K562 (cell line): ENCODE results near the gene C15orf61. TPM values are rescaled to one million over a fixed set of nuclear protein-coding genes. Genes with fewer than 3 reads are reported as not detected.

ENCODE experiments used
- EP300 ChIP-seq: IDR thresholded peaks from 2 replicates; pipeline ENCODE4 v1.6.1; 2012; ENCODE audit warnings: low read length, improper control_type of control experiment
- FOSL1 ChIP-seq: fragments of 200-800 bp; sonication (Bioruptor generic); conservative IDR thresholded peaks from 2 replicates; pipeline ENCODE4 v1.6.1; 2016; ENCODE audit warnings: missing genetic modification characterization, missing compliant biosample characterization
- FOXK2 ChIP-seq, 2 experiments: fragments of 450-650 bp; IDR thresholded peaks in 1 of 2; conservative IDR thresholded peaks in 1 of 2; 2 replicates each; pipeline ENCODE4 v1.6.1; 2016; ENCODE audit warnings: low read depth in 2 of 2, mild to moderate bottlenecking in 1 of 2
- HDAC2 ChIP-seq: fragments of 450-650 bp; IDR thresholded peaks from 2 replicates; pipeline ENCODE4 v1.6.1; 2016; ENCODE audit warnings: mild to moderate bottlenecking
- HOXB6 ChIP-seq: fragments of 250-450 bp; sonication (Bioruptor Pico); IDR thresholded peaks from 2 replicates; pipeline ENCODE4 v1.5.1; 2022; ENCODE audit warnings: mild to moderate bottlenecking, borderline replicate concordance
- MCM2 ChIP-seq: fragments of 450-650 bp; IDR thresholded peaks from 2 replicates; pipeline ENCODE4 v1.6.1; 2017; ENCODE audit warnings: low read depth, mild to moderate bottlenecking
- MECOM ChIP-seq: fragments of 250-450 bp; sonication (Bioruptor Pico); IDR thresholded peaks from 2 replicates; pipeline ENCODE4 v1.8.0; 2022; ENCODE audit warnings: inconsistent platforms
- MTA2 ChIP-seq: fragments of 450-650 bp; IDR thresholded peaks from 2 replicates; pipeline ENCODE4 v1.6.1; 2016; ENCODE audit warnings: low read depth
- NCOR1 ChIP-seq: fragments of 450-650 bp; IDR thresholded peaks from 2 replicates; pipeline ENCODE4 v1.6.1; 2016; ENCODE audit warnings: mild to moderate bottlenecking, moderate library complexity
- NEUROD1 ChIP-seq: fragments of 150-350 bp; IDR thresholded peaks from 2 replicates; pipeline ENCODE4 v1.6.1; 2014; ENCODE audit warnings: borderline replicate concordance, low read length, low read depth; ENCODE audit not compliant: partially characterized antibody
- NFATC3 ChIP-seq: fragments of 450-650 bp; IDR thresholded peaks from 2 replicates; pipeline ENCODE4 v1.6.1; 2017; ENCODE audit warnings: mild to moderate bottlenecking
- NONO ChIP-seq, 2 experiments: fragments of 200-400 bp in 1 of 2; fragments of 450-650 bp in 1 of 2; formaldehyde crosslinking in 1 of 2; IDR thresholded peaks; 2 replicates each; pipeline ENCODE4 v1.6.1; 2017; ENCODE audit warnings: low read depth in 2 of 2, mild to moderate bottlenecking in 2 of 2, moderate library complexity in 2 of 2, low read length in 1 of 2
- PHB2 ChIP-seq: fragments of 450-650 bp; IDR thresholded peaks from 2 replicates; pipeline ENCODE4 v1.6.1; 2017; ENCODE audit warnings: low read depth
- PHF20 ChIP-seq: fragments of 450-650 bp; IDR thresholded peaks from 2 replicates; pipeline ENCODE4 v1.6.1; 2018; ENCODE audit not compliant: partially characterized antibody
- PHF8 ChIP-seq: fragments of 200-600 bp; sonication (generic); IDR thresholded peaks from 2 replicates; pipeline ENCODE4 v1.6.1; 2012; ENCODE audit warnings: mixed run types, mild to moderate bottlenecking, inconsistent platforms, low read length, moderate library complexity, borderline replicate concordance
- PML ChIP-seq: IDR thresholded peaks from 2 replicates; pipeline ENCODE4 v1.6.1; 2012; ENCODE audit warnings: low read length, inconsistent platforms
- POLR2H ChIP-seq: IDR thresholded peaks from 2 replicates; pipeline ENCODE4 v1.6.1; 2016; ENCODE audit warnings: missing genetic modification characterization, low read depth, mild to moderate bottlenecking, control low read depth, missing compliant biosample characterization, moderate library complexity
- PTBP1 ChIP-seq: fragments of 200-400 bp; formaldehyde crosslinking; IDR thresholded peaks from 2 replicates; pipeline ENCODE4 v1.6.1; 2017; ENCODE audit warnings: low read depth, low read length
- PTRF ChIP-seq: fragments of 450-650 bp; IDR thresholded peaks from 2 replicates; pipeline ENCODE4 v1.6.1; 2016; ENCODE audit warnings: mild to moderate bottlenecking, missing genetic modification characterization, missing compliant biosample characterization
- RBFOX2 ChIP-seq: fragments of 200-400 bp; formaldehyde crosslinking; IDR thresholded peaks from 2 replicates; pipeline ENCODE4 v1.6.1; 2017; ENCODE audit warnings: low read depth, mild to moderate bottlenecking, low read length, moderate library complexity
- SMC3 ChIP-seq: conservative IDR thresholded peaks from 2 replicates; pipeline ENCODE4 v1.6.1; 2011; ENCODE audit warnings: low read depth, low read length, improper control_type of control experiment; ENCODE audit not compliant: insufficient read depth
- SNRNP70 ChIP-seq: fragments of 200-400 bp; formaldehyde crosslinking; optimal IDR thresholded peaks from 2 replicates; pipeline ENCODE3; 2017; ENCODE audit warnings: low read depth, low read length
- STAG1 ChIP-seq: sonication (generic); formaldehyde crosslinking; IDR thresholded peaks from 2 replicates; pipeline ENCODE4 v1.5.0; 2020; ENCODE audit warnings: missing genetic modification reagents, borderline replicate concordance
- ZKSCAN1 ChIP-seq: fragments of 150-350 bp; IDR thresholded peaks from 2 replicates; pipeline ENCODE4 v1.6.1; 2016; ENCODE audit warnings: low read depth, low read length
- ZNF24 ChIP-seq: fragments of 450-650 bp; IDR thresholded peaks from 2 replicates; pipeline ENCODE4 v1.6.1; 2016
- ZNF766 ChIP-seq: fragments of 200-800 bp; sonication (Bioruptor generic); conservative IDR thresholded peaks from 2 replicates; pipeline ENCODE4 v1.6.1; 2016; ENCODE audit warnings: missing genetic modification characterization, missing compliant biosample characterization
- polyA plus RNA-seq, 8 experiments: library from polyadenylated mRNA; depleted of rRNA in 4 of 8; stranded (reverse) in 5 of 8; unstranded in 3 of 8; fragments of >200 nt; fragmentation: Nextera tagmentation in 2 of 8; fragmentation: Illumina TruSeq in 1 of 8; extraction: Ambion mirVana in 2 of 8; extraction: Trizol in 1 of 8; gene quantifications; 2 replicates each; pipeline versions ENCODE4 v1.2.1 to v1.2.3, GENCODE V29; 2011 to 2014; ENCODE audit warnings: inconsistent platforms in 1 of 8, missing spikeins in 1 of 8
- total RNA-seq, 7 experiments: library from RNA; depleted of rRNA in 6 of 7; stranded (reverse); fragments of >200 nt in 6 of 7; fragmentation: Illumina TruSeq in 2 of 7; extraction: Trizol in 2 of 7; gene quantifications; 2 replicates each; pipeline versions ENCODE4 v1.2.1 to v1.2.3, GENCODE V29; 2011 to 2021; ENCODE audit warnings: low replicate concordance in 1 of 7
- TF ChIP-seq, protein P1 (sequence below), 2 experiments: fragments of 250-450 bp in 1 of 2; fragments of 450-650 bp in 1 of 2; sonication (Bioruptor Pico) in 1 of 2; IDR thresholded peaks; 2 replicates each; pipeline versions ENCODE4 v1.6.1 to v1.8.0; 2016 to 2021; ENCODE audit warnings: mild to moderate bottlenecking in 2 of 2, moderate library complexity in 2 of 2, missing compliant biosample characterization in 1 of 2, missing genetic modification characterization in 1 of 2
- TF ChIP-seq, protein P2 (sequence below): sonication (generic); formaldehyde crosslinking; IDR thresholded peaks from 2 replicates; pipeline ENCODE4 v1.8.1; 2023; ENCODE audit warnings: mild to moderate bottlenecking, missing genetic modification reagents

Gene C15orf61
- total and polyA plus RNA-seq, 9 of the 15 experiments (the other 6 are each of a cell fraction or from before 2014, with no cell fraction given), result 1.6 to 10.5 (median 4.3) TPM

DNA sequence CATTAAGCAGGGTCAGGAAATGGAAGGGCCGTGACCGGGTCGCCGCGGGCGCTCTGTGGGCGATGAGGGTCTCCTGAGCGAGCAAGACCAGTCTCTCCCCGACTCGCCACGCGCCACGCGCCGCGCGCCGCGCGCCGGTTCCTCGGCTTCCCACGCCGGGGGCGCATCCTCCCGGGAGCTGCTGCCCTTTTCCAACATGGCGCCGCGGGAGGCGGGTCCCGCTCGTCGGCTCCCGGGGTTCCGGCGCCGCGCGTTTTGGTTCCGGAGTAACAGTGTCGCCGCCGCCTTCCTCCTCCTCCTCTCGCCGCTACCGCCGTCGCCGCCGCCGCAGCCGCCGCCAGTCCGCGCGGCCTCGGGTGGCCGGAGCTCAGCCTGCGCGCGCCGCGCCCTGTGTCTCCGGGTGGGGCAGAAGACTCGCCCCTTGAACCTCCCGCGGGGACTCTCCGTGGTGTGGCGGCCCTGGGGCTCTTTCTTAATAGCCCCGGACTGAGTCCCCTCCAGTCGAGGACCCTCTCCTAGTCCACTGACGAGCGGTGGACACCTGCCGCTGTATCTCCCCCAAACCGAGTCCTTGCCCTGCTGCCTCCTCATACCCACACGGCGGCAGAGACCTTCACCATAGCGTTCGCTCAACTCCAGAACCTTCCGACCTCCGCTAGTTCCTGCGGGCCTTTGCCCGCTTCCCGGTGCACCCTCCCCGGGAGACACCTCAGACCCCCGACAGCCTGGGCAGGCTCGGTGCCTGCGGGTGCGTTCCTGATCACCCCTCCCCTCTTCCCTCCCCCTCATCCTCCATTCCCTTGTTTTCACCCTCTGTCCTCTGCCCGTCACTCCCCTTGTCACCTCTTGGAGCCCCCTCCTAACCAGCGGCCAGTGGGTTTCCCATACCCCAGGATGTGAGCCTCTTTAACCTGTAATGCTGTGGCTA, 21.8 kb downstream of the C15orf61 start, which contains the start of gene MAP2K5 (continued):
- TF ChIP-seq MECOM (CRISPR knock-in tag), result no peak
- TF ChIP-seq ZNF766 (CRISPR knock-in tag), result 0 out of 2 replicates have a peak, but pooled peaks have one; percentile 43
- no peak for TF ChIP-seq ZKSCAN1
- TF ChIP-seq MCM2, result no peak
- TF ChIP-seq STAG1, result no peak
- TF ChIP-seq, protein P1, sequence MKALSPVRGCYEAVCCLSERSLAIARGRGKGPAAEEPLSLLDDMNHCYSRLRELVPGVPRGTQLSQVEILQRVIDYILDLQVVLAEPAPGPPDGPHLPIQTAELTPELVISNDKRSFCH (CRISPR knock-in tag; IDR thresholded peaks at IDR 0.05), result no peak
- TF ChIP-seq, protein P1 (tag; IDR thresholded peaks at IDR 0.05), result 0 out of 2 replicates have a peak, but pooled peaks have one; percentile 33
- TF ChIP-seq PHF8, result peak; percentile 83; the same call in 1 of the 2 replicates
- TF ChIP-seq POLR2H (tag), result peak; percentile 58; the same call in 1 of the 2 replicates
- 0 out of 2 replicates have a peak, but pooled peaks have one; percentile 16 for TF ChIP-seq HDAC2
- TF ChIP-seq ZNF24, result peak; percentile 23; the same call in 1 of the 2 replicates
- TF ChIP-seq FOSL1 (tag), result no peak; the same call in 1 of the 2 replicates
- no peak for TF ChIP-seq PHB2
- TF ChIP-seq NONO (IDR thresholded peaks at IDR 0.05; ENCODE audit: low read depth in 2 of 2, low read length in 1 of 2), result peak; percentile 57 to 75; a peak in 2 of 4 replicates
- TF ChIP-seq EP300, result no peak
- peak; percentile 33 for TF ChIP-seq NEUROD1
- no peak for TF ChIP-seq NCOR1
- TF ChIP-seq, protein P2, sequence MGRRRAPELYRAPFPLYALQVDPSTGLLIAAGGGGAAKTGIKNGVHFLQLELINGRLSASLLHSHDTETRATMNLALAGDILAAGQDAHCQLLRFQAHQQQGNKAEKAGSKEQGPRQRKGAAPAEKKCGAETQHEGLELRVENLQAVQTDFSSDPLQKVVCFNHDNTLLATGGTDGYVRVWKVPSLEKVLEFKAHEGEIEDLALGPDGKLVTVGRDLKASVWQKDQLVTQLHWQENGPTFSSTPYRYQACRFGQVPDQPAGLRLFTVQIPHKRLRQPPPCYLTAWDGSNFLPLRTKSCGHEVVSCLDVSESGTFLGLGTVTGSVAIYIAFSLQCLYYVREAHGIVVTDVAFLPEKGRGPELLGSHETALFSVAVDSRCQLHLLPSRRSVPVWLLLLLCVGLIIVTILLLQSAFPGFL (CRISPR knock-in tag), result no peak
- peak; percentile 0 to 38; a peak in 1 of 4 replicates for TF ChIP-seq FOXK2 (conservative IDR thresholded peaks at IDR 0.05 in 1 of 2, IDR thresholded peaks at IDR 0.05 in 1 of 2; ENCODE audit: low read depth in 2 of 2)
- TF ChIP-seq NFATC3, result no peak
- TF ChIP-seq SMC3, result no peak
- TF ChIP-seq SNRNP70, result no peak
- no peak for TF ChIP-seq PTBP1
- peak; percentile 14; the same call in 1 of the 2 replicates for TF ChIP-seq MTA2
- peak; percentile 37; the same call in 1 of the 2 replicates for TF ChIP-seq PML
- TF ChIP-seq RBFOX2, result peak; percentile 94
- TF ChIP-seq PHF20, result peak; percentile 71
- no peak for TF ChIP-seq HOXB6 (CRISPR knock-in tag)
- TF ChIP-seq PTRF, result no peak
